Measurements from ENCODE around the gene LHPP.

DNA sequence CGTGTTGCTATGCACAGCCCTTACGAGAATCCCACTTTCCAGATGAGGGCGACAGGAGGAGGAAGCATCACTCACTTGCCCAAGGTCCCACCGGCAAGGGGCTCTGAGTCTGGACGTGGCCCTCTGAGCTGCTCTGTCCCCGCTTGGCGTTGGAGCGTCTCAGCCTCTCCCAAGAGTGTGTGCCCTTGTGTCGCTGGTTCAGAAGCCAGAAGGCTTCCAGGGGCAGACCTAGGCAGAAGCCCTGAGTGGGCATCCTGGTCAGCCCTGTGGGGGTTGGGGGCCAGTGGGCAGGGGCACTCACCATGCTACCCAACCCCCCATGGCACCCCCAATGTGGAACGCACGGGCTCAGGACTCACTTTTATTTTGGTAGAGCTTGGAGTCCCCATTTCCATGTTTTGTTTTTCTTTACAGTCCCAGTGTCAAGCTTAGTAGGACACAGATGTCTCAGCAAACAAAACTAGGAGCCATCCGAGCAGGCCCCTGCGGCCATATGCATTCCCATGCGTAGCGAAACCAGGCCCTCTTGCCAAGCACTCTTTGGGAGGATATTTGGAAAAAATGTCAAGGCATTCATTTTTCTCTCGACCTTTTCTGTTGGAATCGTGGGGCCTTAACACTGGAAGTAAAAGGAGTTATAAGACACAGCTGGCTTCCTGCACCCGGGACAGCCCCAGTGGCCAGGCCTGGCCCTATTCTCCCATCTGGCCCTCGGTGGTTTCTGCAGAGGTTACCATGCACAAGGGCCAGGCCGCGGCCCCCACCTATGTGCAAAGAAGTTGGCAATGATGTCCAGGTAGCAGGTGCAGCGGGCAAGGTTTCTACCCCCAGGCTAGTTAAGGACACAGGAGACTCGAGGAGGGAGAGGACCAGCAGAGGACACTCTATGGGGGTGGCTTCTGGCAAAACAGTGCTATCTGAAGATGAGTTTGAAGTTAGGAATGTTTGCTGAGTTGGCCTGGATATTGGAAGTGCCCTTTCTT lies 97.0 kb downstream of the LHPP start:
- TF ChIP-seq, protein P1, sequence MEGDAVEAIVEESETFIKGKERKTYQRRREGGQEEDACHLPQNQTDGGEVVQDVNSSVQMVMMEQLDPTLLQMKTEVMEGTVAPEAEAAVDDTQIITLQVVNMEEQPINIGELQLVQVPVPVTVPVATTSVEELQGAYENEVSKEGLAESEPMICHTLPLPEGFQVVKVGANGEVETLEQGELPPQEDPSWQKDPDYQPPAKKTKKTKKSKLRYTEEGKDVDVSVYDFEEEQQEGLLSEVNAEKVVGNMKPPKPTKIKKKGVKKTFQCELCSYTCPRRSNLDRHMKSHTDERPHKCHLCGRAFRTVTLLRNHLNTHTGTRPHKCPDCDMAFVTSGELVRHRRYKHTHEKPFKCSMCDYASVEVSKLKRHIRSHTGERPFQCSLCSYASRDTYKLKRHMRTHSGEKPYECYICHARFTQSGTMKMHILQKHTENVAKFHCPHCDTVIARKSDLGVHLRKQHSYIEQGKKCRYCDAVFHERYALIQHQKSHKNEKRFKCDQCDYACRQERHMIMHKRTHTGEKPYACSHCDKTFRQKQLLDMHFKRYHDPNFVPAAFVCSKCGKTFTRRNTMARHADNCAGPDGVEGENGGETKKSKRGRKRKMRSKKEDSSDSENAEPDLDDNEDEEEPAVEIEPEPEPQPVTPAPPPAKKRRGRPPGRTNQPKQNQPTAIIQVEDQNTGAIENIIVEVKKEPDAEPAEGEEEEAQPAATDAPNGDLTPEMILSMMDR (IDR thresholded peaks at IDR 0.05; ENCODE audit: low read length), result no peak
- no peak for TF ChIP-seq EZH2 (IDR thresholded peaks at IDR 0.05; ENCODE audit: borderline replicate concordance, low read length)
